H1 (cell line): ENCODE data around the gene OSBPL5. TPM values are rescaled to one million over a fixed set of nuclear protein-coding genes. Genes with fewer than 3 reads are reported as not detected.

Experiments used
- FOSL1 ChIP-seq: IDR thresholded peaks from 2 replicates; pipeline ENCODE4 v1.6.1; 2011; ENCODE audit warnings: mild to moderate bottlenecking, low read depth, low read length, moderate library complexity; ENCODE audit not compliant: insufficient read depth
- POLR2A ChIP-seq, 2 experiments: IDR thresholded peaks; 1 replicate in 1 of 2; 2 replicates in 1 of 2; pipeline ENCODE4 v1.6.1; 2011; ENCODE audit warnings: low read depth in 2 of 2, low read length in 2 of 2, mild to moderate bottlenecking in 2 of 2; ENCODE audit errors: control extremely low read depth in 1 of 2
- TBP ChIP-seq: IDR thresholded peaks from 2 replicates; pipeline ENCODE4 v1.6.1; 2011; ENCODE audit warnings: low read depth, low read length, improper control_type of control experiment
- polyA plus RNA-seq, 7 experiments: library from polyadenylated mRNA; depleted of rRNA in 3 of 7; stranded (reverse) in 5 of 7; unstranded in 2 of 7; fragments of >200 nt in 5 of 7; fragments of 200-250 nt in 2 of 7; gene quantifications; 1 replicate in 5 of 7; 2 replicates in 1 of 7; 4 replicates in 1 of 7; pipeline versions ENCODE4 v1.2.1 to v1.2.3, GENCODE V29; 2011 to 2013; ENCODE audit warnings: missing spikeins in 2 of 7, mixed read lengths in 2 of 7
- total RNA-seq: library from RNA; stranded (reverse); fragmentation: NEBNext Ultra II Directional; extraction: Animal tissue kit (Norgen Biotek cat#: 25700); gene quantifications from 2 replicates; pipeline ENCODE4 v1.2.1, GENCODE V29; 2021

OSBPL5 gene
- total and polyA plus RNA-seq, 2 of the 8 experiments (the other 6 are each of a cell fraction or from before 2014, with no cell fraction given) = 3.4 to 9.9 TPM

GRCh38 chr11:3182462-3182852 is 17.3 kb upstream of the OSBPL5 start (continued):
- no peak for TF ChIP-seq FOSL1
- no peak for TF ChIP-seq POLR2A (IDR thresholded peaks at IDR 0.05; ENCODE audit: control extremely low read depth in 1 of 2, low read depth in 2 of 2, low read length in 2 of 2)
- no peak for TF ChIP-seq TBP
